Left colon (tissue), 2 donors: ENCODE results near the gene TMEM150B. TPM values are rescaled to one million over a fixed set of nuclear protein-coding genes. Genes with fewer than 3 reads are reported as not detected.

Source experiments
- ATAC-seq: fragments of 200-7000 bp; cut with Tn5 transposase; one replicate; pipeline ENCODE4 v1.9.1; 2020; ENCODE audit warnings: mild to moderate bottlenecking, moderate library complexity
- DNase-seq, 2 donors: peaks; one replicate each; pipeline ENCODE4 v3.0.0-alpha.2; 2020
- intact Hi-C, 2 donors: fragments of 100-400 bp; cut with DNase I in 1 of 2; cut with micrococcal nuclease in 1 of 2; formaldehyde crosslinking; loops; one replicate each; pipeline versions ENCODE4 v1.11.2 to v1.14.0; 2022; cut with DNase I, micrococcal nuclease
- total RNA-seq, 2 donors: library from RNA; stranded (reverse); fragmentation: NEBNext Ultra II Directional; extraction: Animal tissue kit (Norgen Biotek cat#: 25700); gene quantifications; one replicate each; pipeline ENCODE4 v1.2.1, GENCODE V29; 2021
- donor health status: DM: no; HTN: no; CAD: no.
- donor health status: DM: yes; HTN: yes; CAD: no.

TMEM150B gene
- total RNA-seq, 2 donors from 2014 or later, result 50.2 to 54.6 TPM

DNA sequence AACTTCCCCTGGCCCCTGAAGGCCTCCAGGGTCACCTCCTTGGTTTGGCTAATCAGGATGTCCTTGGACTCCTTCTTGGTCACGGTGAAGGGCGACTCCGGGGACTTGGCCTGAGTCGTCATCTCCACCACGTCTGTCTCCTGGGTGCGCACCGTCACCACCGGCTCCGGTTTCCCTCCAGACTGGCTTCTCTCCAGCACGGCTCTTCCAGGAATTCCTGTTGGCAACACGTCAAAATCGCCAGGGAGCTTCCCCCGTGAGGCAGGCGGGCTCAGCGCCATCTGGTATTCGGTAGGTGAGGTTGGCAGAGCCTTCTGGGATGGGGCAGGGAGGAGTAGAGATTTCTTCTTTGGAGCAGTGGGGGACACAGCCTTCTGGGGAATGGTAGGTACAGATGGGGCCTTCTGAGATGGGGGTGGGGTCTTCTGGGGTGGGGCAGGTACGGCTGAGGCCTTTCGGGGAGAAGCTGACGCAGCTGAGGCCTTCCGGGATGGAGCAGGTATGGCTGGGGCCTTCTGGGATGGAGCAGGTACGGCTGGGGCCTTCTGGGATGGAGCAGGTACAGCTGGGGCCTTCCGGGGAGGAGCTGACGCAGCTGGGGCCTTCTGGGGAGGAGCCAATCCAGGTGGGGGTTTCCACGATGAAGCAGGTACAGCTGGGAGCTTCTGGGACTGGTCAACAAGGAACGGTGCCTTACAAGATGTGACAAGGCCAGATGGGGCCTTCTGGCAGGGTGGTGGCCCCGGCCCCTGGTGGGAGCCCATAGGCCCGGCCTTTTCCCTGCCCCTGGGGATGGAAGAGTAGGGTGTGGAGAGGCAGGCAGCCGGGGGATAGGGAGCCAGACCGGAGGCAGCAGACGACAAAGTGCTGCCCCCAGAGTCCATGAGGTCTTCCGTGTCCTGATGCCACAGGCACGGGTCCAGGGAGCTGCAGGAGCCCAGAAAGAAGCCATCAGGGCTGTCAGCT is 34.1 kb upstream of the TMEM150B start:
- intact Hi-C loops, result no loop called here
- ATAC-seq, result no peak
- DNase-seq, result no peak

DNA sequence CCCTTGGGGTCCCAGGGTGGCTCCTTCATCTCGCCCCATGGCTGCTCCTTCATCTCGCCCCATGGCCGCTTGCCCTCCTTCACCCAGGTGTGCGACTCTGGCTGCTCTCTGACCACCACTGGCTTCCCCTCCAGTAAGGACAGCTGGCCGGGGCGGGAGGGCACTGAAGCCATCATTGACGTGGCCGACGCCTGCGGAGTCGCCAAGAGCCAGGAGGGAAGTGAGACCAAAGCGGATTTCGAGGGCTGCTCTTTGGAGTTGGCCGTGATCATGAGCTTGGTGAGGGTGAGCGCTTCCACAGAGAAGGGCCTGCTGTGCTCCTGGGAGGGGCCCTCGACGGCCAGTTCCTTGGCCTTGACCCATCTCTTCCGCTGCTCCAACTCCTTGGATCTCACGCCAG is 33.4 kb upstream of the TMEM150B start:
- no peak for DNase-seq
- ATAC-seq, result no peak
- intact Hi-C loops, result no loop called here

DNA sequence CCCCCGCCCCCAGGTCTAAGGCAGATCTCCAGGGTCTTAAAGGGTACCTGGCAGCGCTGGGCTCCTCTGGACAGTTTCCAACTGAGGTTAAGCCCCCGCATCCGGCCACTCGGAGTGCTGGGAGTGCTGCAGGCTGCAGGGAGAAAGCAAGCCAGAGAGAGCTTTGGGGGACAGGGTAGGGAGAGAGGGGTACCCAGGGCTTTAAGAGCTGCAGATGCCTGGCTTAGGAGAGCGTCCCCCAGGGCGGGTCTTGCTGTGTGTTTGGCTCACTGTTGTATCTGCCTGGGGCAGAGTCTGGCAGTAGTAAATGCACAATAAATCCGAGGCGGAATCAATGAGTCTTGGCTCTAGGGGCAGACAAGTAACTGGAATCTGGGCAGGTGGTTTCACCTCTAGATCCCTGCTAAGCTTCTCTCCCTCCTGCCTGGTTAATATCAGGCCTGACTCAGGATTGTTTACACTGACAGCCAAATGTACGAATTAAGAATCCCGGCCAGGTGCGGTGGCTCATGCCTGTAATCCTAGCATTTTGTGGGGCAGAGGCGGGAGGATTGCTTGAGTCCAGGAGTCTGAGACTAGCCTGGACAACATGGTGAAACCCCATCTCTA is 30.2 kb upstream of the TMEM150B start:
- intact Hi-C loops, result no loop called here
- ATAC-seq, result peak; percentile 24
- DNase-seq, result peak in 1 of 2 donors; percentile 45

DNA sequence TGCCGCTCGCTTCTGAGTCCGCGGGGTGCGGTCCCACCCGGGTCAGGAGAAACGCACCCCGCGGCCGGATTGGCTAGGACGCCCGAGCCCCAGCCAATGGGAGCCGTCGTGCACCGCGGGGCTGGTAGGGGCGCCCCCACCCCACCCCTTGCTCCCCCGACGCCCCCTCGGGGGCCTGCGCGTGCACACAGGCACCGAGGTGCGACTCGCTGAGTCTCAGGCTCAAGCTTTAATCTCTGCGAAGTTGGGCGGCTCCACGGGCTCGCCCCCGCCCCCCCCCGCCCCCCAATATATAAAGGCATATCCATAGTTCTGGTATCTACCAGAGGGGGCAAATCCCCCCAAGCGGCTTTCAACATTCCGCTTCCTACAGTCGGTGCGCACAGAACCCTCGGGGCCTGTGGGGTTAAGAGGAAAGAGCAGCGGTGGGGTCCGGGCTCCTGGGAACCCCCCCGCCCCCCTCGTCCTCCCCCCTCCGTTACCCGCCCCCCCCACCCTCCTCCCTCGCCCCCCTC is 29.6 kb upstream of the TMEM150B start, which contains the start of gene COX6B2:
Gene COX6B2 (minus strand): TSS at position 22 of the 515 bp plus-strand sequence. CDS start 198 bp downstream, outside the sequence.
- DNase-seq, result no peak
- ATAC-seq, result peak; percentile 13
- intact Hi-C loops, result no loop called here

DNA sequence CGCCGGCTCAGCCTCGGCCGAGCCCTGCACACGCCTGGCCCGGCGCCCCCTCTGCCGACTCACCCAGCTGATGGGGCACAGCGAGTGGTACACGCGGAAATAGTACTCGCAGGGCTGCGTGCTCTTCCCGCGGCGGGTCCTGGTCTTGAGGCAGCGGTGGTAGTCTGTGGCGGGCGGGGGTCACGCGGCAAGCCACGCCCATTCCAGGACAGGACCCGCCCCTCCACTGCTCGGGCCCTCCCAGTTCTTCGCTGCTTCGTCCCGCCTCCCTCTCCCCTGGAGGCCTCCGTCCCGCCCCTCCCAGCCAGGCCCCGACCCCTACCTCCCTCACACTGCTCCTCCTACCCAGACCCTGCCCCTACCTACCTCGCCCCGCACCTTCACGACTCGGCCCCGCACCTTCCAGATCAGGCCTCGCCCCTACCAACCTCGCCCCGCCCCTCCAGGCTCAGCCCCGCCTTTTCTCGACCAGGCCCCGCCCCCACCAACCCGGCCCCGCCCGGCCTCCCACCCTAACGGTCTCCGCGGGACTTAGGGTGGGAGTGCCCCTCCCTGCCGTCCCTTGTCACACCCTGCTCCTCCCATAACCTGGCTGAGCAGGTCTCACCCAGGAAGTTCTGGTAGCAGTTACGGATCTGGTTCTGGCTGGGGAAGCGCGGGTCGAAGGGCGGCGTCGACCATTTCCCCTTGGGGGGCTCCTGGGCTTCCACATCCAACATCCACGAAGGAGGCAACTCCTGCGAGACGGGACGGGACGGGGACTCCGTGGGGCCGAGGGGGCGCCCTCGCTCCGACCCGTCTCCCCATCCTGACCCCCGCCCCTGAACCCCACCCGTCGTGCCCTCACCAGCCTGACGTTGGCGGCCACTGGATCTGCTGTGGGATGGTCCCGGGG is 28.9 kb upstream of the TMEM150B start:
- peak; percentile 82 for ATAC-seq
- intact Hi-C loops, result no loop called here
- DNase-seq, result peak; percentile 78 to 82

DNA sequence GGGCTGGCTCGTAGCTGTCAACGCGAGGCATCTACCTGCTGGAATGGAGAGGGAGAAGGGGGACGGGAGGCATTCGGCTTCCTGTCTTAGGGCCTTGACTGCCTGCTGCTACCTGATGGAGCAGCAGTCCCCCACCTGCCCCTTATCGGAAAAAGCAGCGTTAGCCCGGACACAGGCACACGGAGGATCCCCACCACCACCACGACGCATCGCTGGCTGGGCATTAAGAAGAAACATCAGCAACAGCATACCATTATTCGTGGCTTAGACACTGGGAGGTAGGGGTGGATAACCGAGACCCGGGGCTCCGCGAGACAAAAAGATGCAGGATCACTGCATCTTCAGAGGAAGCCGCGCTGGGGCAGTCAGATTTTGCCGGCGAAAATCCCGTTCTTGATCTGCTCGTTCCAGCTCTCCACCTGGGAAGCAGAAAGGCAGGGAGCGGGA is 28.2 kb upstream of the TMEM150B start:
- ATAC-seq (no peak), DNase-seq (no peak)
- intact Hi-C loops, result no loop called here

DNA sequence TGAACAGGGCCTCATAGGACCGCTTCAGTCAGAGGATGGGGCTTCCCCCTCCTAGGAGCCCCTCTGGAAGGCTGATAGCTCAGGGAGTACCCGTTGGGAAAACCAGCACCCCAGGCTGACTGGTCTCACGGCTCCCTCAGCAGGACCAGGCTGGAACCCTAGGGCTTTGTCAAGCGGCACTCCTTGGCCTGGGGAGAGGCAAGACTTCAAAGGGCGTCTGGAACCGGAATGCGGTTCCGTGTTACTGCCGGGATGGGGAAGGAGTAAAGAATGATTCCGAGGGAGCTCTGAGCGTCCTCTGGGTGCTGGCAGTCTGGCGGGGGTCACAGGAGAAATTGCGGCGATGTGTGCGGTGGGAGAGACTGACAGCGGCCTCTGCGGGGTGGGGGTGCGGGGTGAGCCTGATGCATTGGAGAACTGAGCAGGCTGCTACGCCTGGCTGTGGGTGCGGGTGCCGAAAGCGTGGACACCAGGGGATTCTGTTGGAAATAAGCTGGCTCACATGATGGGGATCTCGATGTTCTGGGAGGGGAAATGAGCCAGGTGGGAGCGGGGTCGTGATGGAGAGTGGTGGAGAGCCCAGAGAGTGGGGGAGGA is 27.5 kb upstream of the TMEM150B start:
- DNase-seq (no peak), ATAC-seq (no peak)
- intact Hi-C loops, result no loop called here

DNA sequence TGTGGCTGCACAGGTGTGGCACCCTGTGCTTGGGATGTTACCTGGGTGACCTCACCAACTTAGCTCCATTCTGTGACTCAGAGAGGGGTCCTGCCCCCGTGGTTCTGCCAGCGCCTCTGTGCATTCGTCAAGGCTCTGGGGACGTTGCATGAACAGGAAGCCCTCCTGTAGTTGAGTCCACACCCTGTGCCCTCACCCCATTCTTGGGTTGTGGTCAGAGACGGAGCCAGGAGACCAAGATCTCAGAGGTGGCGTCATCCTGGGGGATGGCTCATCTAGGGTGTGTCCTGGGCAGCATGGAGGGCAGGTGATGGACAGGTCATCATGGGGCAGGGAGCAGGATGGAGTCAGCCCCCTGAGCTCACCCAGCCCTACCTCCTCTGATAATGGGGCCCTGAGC is 26.9 kb upstream of the TMEM150B start:
- intact Hi-C loops, result no loop called here
- ATAC-seq, result no peak

DNA sequence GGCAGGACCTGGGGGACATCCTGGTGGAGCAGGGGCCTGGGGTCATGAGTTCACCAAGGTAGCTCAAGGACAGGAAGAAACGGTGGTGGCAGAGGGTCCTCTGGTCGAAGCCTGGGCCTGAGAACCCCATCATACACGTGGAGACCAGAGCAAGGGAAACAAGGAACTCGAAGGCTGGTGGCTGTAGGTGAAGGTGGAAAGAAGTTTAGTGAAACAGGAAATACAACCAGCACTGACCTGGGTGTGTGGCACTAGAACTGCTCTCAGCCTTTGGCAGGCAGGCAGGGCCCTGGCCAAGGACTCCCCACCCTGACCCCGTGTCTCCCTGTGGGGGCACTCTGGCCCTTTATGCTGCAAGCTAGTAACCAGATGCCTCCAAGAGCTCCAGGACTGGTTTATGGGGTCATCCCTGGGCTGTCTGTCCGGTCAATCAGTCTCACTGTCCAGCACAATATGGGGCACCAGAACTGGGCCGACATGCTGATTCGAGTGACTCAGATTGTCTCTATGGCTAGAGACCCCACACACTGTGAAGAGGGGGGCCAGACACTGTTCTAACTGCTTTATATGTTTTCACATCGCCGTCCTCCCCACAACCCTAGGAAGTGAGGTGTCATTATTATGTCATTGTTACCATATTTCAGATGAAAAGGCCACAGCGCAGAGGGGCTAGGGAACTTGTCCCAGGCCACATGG is 25.6 kb upstream of the TMEM150B start:
- DNase-seq (no peak), ATAC-seq (peak; percentile 32)
- intact Hi-C loops, result no loop called here

More for the DNA sequence above, 26.9 kb upstream of the TMEM150B start:
- no peak for DNase-seq

DNA sequence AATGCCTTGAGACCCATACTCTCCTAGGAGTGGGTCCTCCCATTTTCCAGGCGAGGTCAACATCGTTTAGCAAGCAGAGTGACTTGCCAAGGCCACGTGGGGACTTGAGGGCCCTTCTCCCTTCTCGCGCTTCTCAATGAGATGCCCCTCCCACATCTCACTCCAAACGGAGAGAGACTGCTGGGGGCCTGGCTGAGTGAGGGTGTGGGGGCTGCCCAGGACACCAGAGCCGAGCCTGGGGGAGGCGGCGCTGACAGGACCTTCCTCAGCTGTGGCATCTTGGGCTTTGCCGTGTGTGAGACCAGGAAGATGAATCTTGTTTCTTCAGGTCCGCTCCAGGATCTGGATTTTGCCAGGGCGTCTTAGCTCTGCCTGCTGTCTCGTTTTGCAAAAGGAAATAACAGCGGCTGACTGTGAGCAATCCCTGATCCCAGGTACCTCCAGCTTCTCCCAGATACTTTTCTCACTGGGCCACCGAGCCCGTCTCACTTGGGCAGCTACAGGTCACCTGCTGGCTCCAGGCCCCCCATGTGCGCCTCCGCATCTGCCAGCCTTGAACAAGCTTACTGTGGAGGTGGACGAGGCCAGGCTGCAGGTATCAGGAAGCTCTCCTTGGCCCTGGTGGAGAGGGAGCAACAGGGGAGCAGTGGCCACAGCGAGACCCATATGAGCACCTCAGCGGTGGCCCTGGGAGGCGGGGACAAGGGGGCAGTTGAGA is 23.3 kb upstream of the TMEM150B start:
- intact Hi-C loops, result no loop called here
- DNase-seq (no peak), ATAC-seq (no peak)

DNA sequence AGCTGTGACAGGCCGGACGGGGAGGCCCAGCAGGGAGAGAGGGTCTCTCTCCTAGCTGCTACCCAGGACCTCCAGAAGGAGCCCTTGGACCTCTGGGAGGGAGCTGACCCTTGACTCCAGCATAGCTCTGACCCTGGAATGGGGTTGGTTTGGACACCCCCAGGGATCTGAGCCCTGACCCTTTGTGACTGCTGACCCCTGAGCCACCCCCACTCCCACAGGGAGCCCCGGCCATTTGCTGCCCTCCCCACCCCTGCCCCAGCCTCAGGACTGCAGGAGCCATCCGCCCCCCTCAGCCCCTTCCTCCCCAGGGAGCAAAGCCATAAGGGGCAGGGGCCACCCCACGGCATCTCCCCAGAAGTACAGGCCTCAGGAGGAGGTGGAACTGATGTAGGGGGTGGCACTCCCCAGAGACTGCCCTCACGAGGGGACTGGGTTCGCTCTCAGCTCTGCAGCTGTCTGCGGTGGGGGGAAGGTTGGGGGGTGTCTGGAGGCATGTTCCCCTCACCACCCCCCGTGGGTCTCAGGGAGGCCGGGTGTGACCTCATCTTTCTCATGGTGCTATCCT is 22.4 kb upstream of the TMEM150B start:
- no peak for DNase-seq
- intact Hi-C loops, result no loop called here
- ATAC-seq, result no peak

DNA sequence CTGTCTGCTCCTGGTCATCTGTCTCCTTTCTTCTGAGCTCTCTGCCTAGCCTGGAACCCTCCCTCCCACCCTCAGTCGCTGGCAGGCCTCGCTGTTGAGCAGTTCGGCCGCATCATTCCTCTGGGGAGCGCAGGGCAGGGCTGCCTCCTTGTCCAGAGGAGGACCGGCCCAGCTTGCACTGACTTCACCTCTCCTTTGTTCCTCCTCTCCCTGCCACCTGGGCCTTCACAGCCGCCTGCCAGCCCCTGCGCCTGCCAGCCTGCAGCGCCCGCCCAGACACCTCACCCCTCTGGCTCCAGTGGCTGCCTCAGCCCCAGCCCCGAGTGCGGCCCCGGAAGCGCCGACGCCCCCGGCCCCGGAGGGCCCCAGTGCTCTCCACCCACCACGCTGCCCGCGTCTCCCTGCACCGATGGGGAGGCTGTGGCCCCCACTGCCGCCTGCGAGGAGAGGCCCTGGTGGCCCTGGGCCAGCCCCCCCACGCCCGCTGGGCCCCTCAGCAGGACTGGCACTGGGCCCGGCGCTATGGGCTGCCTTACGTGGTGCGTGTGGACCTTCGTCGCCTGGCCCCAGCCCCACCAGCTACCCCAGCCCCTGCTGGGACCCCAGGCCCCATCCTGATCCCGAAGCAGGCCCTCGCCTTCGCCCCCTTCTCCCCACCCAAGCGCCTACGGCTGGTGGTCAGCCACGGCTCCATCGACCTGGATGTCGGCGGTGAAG is 21.7 kb upstream of the TMEM150B start:
- intact Hi-C loops, result no loop called here
- no peak for ATAC-seq
- no peak for DNase-seq

DNA sequence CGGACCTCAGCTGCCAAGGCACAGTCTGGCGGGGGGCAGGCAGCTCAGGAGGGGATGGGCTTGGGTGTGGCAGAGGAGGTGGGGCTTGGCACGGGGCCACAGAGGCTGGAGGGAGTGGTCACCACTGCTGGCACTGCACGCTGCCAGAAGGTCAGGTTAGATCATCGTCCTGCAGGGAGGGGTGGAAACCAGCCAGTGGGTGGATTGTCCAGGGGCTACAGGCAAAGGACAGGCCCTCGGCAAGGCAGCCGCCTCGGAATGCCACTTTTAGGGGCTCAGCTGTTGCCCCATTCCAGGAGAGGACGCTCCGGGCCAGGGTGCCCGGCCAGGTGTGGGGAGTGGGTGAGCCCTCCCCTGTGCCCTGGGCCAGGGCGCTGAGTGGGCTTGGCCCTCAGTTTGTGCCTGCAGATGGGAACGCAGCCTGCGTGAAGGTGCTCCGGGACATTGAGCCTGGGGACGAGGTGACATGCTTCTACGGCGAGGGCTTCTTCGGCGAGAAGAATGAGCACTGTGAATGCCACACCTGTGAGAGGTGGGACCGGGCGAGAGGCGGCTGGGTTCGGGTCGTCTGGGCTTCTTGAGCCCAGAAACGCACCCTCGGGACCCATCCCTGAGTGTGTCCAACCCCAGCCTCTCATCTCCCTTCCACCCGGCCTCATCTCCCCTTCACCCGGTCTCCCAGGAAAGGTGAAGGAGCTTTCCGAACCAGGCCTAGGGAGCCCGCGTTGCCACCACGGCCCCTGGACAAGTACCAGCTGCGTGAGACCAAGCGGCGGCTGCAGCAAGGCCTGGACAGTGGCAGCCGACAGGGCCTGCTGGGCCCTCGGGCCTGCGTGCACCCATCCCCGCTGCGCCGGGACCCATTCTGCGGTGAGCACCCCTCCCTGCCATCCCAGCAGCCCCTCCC is 20.9 kb upstream of the TMEM150B start:
- peak; percentile 66 to 76 for DNase-seq
- intact Hi-C loops, result no loop called here
- ATAC-seq, result peak; percentile 71

DNA sequence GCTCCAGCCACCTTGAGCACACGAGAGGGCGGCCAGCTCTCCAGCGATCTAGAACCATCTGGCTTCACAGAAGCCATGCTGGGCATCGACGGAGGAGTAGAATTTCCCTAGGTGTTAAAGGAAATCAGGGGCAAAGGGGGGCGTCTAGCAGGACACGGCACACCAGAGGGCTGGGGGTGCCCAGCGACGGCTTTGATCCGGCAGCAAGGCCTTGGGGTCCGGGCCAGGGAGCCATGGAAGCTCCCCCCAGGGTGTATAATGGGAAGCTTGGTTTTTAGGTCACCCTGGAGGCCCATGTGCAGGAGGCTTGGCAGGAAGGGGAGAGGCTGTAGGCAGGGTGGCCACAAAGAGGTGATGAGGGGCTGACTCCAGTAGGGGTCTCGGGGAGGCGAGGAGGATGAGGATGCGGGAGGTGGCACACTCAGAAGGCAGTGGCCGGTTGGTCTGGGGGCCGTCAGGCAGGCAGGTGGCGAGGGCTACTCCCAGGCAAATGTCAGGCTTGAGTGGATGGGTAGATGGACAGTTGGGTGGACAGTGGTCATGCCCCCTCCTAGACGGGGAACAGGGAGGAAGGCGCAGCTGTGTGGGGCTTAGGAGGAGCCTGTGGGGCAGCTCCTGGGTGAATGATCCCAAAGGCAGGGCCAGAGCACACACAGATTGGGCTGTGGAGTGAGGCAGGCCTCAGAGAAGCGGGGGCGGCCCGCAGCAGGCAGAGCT is 20.1 kb upstream of the TMEM150B start:
- intact Hi-C loops, result no loop called here
- no peak for ATAC-seq
- no peak for DNase-seq

DNA sequence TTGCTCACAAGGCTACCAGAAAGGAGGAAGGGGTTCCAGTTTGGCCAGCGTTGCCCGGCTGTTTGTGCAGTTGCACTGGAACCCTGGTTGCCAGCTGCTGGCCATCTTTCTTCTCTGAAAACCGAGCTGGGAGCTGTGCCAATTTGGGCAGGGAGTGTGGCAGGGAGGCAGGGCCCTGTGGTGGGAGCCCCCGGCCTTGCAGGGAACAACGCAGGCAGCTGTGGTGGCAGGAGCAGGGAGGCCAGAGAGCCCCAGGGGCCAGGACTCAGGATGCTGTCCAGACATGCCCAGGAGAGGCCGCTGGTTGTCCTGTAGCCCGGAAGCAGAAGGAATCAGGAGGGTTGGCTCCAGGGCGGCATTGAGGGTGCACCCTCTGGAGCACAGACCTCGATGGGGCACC is 19.3 kb upstream of the TMEM150B start:
- ATAC-seq (no peak), DNase-seq (no peak)
- intact Hi-C loops, result no loop called here
